ENCODE data around the gene MCM7.

Gene MCM7

GRCh38 chr7:100122568-100122967, 21.4 kb upstream of the MCM7 start:
- no peak for DNase-seq (ENCODE audit: low read depth)

- DNase-seq (ENCODE audit: low read depth), result no peak
Measured at GRCh38 chr7:100122067-100122466, 20.9 kb upstream of the MCM7 start.

- DNase-seq (ENCODE audit: low read depth), result no peak
Measured at GRCh38 chr7:100120733-100121036, 19.5 kb upstream of the MCM7 start.

- peak; percentile 56 for DNase-seq (ENCODE audit: low read depth)
Measured at GRCh38 chr7:100119970-100120732, 19.0 kb upstream of the MCM7 start.

GRCh38 chr7:100119072-100119969, 18.1 kb upstream of the MCM7 start, which contains the start of the genes CNPY4 and TAF6:
TSS of gene CNPY4 (plus strand) at chr7:100119634. CDS start at chr7:100119745, 111 bp downstream.
TSS of gene TAF6 (minus strand) at chr7:100119358. CDS start at chr7:100114209, 5,149 bp downstream.
- peak; percentile 91 for DNase-seq (ENCODE audit: low read depth)

- no peak for DNase-seq (ENCODE audit: low read depth)
Measured at GRCh38 chr7:100118388-100119071, 17.3 kb upstream of the MCM7 start.

GRCh38 chr7:100115026-100115425, 13.8 kb upstream of the MCM7 start:
- DNase-seq (ENCODE audit: low read depth), result no peak

GRCh38 chr7:100111914-100112313, 10.7 kb upstream of the MCM7 start:
- no peak for DNase-seq (ENCODE audit: low read depth)

GRCh38 chr7:100111156-100111555, 10.0 kb upstream of the MCM7 start:
- no peak for DNase-seq (ENCODE audit: low read depth)

- DNase-seq (ENCODE audit: low read depth), result no peak
Measured at GRCh38 chr7:100109521-100110163, 8.4 kb upstream of the MCM7 start.

GRCh38 chr7:100107890-100108289, 6.7 kb upstream of the MCM7 start:
- no peak for DNase-seq (ENCODE audit: low read depth)

- no peak for DNase-seq (ENCODE audit: low read depth)
Measured at GRCh38 chr7:100107125-100107737, 6.0 kb upstream of the MCM7 start.

GRCh38 chr7:100106633-100107032, 5.4 kb upstream of the MCM7 start:
- DNase-seq (ENCODE audit: low read depth), result no peak

GRCh38 chr7:100105534-100105933, 4.3 kb upstream of the MCM7 start:
- no peak for DNase-seq (ENCODE audit: low read depth)

GRCh38 chr7:100102950-100103840, 2.0 kb upstream of the MCM7 start:
- no peak for DNase-seq (ENCODE audit: low read depth)

GRCh38 chr7:100100420-100101015, 679 bp downstream of the MCM7 start:
- DNase-seq (ENCODE audit: low read depth), result peak; percentile 62

- DNase-seq (ENCODE audit: low read depth), result no peak
Measured at GRCh38 chr7:100099452-100099851, 1.7 kb downstream of the MCM7 start.

- no peak for DNase-seq (ENCODE audit: low read depth)
Measured at GRCh38 chr7:100098913-100099312, 2.3 kb downstream of the MCM7 start.

- DNase-seq (ENCODE audit: low read depth), result no peak
Measured at GRCh38 chr7:100095704-100096103, 5.5 kb downstream of the MCM7 start.

GRCh38 chr7:100095289-100095688, 5.9 kb downstream of the MCM7 start:
- no peak for DNase-seq (ENCODE audit: low read depth)

Measured in stimulated activated CD8-positive, alpha-beta memory T cell treated with anti-CD3 and anti-CD28 coated beads, Interleukin-15, amount 100 ng/mL, for 1 hour (primary cell).